HG02798 (cell line): ENCODE measurements around the gene SGSH.
"Not testable (repeated sequence)": the region's sequence is repeated elsewhere in the genome, so short reads cannot be mapped to it uniquely, and the experiment has no call there.

Experiments
- ATAC-seq: cut with Tn5 transposase; IDR thresholded peaks from one replicate; pipeline ENCODE4 v1.9.1; 2021; ENCODE audit warnings: mild to moderate bottlenecking; ENCODE audit not compliant: unreplicated experiment, poor library complexity

The SGSH gene

DNA sequence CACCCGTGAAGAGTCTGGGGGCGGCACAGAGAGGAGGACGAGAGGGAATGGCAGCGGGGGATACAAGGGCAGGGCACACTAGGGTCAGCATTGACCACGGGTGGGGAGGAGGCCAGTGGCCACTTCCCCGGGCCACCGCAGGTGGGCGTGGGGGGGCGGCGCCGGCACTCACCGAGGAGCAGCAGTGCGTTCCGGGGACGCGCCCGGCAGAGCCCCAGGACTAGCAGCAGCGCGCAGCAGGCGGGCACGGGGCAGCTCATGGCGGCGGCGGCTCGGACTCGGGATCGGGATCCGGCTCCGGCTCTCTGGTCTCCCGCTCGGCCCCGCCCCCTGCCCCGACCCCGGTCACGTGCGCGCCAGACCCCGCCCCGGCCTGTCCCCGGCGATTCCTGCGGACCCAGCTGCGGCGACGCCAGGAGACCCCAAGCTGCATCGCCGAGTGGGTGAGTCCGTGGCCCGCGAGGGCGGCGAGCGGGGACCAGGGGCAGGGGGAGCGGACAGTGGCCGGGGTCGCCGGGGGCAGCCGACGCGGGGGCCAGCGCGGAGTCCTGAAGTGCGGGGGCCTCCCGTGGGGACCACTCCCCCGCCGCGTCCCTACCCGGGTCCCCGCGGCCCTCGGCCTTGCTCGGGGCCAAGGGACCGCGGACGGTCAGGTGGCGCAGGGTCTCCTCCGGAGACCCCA, at the start of gene SGSH, which contains the start of gene SLC26A11:
Gene SGSH (minus strand): TSS at position 280 of the 682 bp plus-strand sequence. CDS start 20 bp downstream, at position 260.
Gene SLC26A11 (plus strand): TSS at position 374 of the 682 bp plus-strand sequence. CDS start 1,134 bp downstream, outside the sequence.
- ATAC-seq = peak; percentile 40

DNA sequence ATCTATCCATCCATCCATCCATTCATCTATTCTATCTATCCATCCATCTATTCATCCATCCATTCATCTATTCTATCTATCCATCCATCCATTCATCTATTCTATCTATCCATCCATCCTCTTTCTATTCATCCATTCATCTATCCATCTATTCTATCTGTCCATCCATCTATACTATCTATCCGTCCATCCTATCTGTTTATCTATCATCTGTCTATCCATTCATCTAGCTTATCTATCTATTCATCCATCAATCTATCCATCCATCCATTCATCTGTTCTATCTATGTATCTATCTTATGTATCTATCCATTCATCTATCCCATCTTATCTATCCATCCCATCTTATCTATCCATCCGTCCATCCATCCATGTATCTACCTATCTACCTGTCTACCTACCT, 49.3 kb upstream of the SGSH start:
- ATAC-seq = no peak

DNA sequence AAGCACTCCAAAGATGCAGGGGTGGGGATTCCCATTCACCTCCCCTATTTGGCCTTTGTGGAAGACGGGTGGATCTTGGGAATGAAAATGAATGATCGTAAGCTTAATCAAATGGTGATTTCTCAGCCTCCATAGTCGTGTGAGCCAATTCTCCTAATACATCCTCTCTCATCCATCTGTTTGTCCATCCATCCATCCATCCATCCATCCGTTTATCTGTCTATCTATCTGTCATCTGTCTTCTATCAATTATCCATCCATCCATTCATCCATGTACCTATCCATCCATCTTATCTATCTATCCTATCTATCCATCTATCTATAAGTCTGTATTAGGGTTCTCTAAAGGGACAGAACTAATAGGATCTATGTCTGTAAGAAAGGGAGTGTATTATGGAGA, 48.3 kb upstream of the SGSH start:
- ATAC-seq = no peak

DNA sequence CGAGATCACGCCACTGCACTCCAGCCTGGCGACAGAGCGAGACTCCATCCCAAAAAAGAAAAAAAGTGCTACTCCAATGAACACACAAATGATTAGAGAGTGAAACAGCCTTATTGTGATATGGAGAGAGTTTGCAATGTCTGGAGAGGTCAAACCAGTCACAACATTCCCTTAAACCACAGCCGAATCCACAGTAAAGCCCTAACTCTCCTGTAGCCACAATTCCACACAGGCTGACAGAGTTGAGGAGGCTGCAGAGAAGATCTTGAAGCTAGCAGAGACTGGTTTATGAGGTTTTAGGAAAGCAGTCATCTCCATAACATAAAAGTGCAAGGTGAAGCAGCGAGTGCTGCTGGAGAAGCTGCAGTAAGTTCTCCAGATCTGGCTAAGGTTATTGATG, 47.3 kb upstream of the SGSH start:
- no peak for ATAC-seq

DNA sequence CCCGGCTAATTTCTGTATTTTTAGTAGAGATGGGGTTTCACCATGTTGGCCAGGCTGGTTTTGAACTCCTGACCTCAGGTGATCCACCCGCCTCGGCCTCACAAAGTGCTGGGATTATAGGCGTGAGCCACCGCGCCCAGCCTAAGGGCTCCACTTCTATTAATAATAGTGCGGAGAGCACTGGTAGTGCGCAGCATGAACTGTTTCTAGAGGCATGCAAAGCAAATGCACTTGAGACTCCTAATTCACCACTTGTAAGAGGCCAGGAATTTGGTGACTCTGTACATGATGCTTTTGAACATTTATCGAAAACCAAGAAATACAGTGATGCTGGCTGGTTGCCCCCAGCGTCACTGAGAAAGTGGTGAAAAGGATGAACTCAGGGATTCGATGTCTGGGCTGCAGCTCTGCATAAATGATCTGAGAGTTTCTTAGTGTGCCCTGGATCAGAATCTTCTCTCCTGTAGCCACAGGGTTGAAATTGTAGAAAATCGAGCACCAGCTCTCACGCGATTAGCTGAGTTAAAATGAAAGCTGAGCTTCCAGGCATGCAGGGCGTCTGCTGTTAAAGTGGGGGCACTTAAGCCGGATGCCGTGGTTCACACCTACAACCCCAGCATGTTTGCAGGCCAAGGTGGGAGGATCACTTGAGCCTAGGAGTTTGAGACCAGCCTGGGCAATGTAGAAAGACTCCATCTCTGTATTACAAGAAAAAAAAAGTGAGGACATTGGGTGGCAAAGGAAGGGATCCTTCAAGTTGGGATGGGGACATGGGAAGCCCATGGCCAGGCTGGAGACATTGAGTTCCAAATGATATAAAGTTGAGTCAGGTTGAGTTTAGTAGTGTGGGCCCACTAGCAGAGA, 45.3 kb upstream of the SGSH start:
- peak; percentile 19 for ATAC-seq

DNA sequence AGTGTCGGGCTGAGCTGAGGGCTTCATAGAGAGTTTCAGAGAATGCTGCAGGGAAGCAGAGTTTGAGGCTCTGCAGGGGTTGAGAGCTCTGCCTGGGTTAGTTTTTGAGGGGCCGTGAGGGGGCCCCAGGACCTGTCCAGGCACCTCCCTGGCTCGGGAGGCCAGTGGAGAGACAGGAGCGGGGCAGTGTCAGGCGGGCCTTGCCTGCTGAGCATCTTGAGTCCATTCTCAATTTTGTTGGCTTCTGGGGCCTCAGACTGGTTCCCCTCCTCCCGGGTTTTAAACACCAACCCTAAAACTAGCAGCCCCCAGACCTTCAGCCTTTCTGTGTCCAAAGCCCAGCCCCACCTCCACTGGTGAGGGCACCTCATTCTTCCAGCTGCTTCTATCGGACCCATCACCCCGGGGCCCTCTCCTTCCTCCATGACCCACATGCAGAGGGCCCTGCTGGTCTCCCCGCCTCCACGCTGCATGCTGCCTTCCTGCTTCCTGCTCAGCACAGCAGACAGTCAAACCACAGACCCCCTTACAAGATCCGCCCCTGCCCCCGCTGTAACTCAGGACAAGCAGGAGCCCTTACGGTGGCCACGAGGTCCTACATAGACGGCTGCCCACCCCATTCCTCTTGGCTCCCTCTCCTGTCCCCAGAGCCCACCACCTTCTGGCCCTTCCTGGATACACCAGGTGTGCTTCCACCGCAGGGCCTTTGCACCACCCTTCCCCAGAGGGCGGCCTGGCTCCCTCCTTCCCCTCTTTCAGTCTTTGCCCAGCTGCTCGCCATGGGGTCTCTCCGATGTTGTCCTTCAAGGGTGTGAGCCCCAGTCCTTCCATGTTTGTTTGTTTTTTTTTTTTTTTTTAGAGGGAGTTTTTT, 44.3 kb upstream of the SGSH start:
- ATAC-seq = no peak

DNA sequence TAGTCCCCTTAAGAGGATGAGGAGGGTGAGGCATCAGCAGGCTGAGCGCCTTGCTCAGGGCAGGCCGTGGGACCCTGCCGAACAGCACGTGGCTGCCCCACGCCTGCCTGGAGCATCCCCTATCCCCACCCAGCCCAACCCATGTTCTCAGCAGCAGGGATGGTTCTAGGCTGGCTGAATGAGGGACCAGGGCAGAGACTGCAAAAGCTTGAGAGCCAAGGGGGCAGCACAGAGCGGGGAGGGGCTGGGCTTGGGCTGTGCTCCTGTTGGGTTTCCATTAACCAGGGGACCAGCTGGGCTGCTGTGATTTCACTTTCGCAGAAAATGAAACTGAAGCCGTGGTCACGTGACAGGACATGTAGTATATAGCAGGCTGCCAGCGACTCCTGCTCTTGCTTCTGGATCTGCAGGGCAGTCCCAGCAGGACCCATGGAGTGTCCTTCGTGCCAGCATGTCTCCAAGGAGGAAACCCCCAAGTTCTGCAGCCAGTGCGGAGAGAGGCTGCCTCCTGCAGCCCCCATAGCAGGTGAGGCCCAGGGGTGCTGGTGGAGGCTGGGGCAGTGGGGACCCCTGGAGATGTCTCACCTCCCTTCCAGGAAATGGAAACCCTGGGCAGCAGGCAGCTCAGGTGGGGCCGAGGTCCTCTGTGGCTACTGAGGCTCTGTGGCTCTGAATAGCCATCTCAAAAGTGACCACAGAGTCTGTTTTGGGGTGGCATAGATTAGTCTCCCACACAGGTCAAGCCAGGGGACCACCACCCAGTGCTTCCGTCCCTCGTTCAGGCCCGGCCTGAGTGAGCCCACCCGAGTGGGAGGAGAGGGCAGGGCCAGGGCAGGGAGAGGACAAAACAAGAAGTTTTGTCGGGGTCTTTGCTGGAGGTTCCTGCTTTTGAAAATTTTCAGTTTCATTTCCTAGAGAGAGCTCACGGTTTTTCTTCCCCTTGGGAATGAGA, 43.4 kb upstream of the SGSH start:
- ATAC-seq = peak; percentile 32

DNA sequence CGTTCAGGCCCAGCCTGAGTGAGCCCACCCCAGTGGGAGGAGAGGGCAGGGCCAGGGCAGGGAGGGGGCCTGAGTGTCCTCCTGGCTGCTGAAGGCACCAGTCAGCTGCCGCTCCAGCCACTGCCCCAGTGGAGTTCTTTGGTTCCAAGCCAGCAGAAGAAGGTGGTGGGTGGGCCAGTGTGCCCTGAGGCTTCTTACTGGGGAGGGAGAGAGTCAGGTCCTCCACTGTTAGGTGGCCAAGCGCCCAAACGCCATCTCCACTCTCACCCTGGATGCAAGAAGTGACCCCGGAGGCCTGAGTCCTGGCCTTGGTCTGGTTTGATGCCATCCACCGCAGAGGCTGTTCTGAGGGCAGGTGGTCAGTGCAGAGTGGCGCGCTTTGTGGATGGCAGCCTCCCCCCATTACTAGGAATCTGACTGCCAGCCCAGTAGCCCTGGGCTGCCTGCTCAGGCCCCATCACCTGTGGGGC, 42.7 kb upstream of the SGSH start:
- no peak for ATAC-seq

DNA sequence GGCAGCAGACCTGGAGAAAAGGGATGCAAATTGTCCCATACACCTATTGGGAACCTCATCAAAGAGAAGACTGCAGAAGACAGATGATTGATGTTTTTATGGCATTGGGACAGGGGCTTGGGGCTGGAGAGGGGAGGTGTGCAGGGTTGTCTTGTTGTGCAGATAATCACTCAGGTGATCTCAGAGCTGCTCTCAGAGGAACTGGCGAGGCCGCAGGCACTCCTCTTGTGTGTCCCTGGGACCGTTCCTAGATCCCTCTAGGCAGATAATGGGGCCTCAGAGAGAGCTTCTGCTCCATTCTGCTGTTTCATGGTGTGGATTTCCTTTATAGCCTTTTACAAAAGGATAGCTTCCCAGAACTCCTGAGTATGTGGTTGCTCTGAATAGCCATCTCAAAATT, 42.2 kb upstream of the SGSH start:
- ATAC-seq = no peak

DNA sequence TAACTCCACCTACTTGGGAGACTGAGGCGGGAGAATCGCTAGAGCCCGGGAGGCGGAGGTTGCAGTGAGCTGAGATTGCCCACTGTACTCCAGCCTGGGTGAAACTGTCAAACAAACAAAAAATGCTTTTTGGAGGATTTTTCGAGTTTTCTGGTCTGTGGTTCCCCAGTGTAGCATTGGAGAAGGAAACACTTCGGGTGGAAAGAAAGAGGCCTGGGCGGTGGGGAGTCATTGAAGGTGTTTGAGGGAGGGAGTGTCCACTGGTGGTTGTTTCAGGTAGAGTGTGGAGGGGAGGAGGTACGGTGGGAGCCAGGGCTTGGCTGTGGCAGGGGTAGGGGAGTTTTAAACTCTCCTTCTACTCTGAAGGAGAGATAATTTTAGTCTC, 41.8 kb upstream of the SGSH start:
- no peak for ATAC-seq

DNA sequence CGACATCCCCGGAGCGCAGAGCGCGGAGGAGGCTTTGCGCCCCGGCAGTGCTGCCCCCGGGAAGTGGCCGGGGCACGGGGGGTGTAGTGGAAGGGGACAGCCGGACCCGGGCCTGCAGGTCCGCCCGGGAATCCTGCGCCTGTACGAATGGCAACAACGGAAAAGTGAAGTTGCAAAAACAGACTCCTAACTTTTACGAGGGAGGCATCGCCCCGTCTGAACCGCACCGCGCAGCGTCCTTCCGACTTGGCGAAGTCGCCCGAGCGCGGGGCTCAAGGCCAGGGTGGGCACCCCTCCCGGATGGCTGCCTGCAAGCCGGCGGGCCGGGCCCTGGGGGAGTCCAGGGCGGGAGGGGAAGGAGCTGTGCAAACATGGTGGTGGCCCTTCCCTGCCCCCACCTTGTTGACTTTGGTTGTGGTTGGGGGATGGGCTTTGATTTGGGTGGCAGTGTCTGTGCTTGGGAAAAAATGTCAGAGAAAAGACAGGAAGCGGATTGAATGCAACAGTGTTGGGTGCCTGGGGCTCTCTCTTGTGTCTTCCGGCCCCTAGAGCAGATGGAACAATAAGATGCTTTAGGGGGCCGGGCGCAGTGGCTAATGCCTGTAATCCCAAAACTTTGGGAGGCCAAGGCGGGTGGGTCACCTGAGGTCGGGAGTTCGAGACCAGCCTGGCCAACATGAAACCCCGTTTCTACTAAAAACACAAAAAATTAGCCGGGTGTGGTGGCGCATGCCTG, 41.2 kb upstream of the SGSH start:
- no peak for ATAC-seq

DNA sequence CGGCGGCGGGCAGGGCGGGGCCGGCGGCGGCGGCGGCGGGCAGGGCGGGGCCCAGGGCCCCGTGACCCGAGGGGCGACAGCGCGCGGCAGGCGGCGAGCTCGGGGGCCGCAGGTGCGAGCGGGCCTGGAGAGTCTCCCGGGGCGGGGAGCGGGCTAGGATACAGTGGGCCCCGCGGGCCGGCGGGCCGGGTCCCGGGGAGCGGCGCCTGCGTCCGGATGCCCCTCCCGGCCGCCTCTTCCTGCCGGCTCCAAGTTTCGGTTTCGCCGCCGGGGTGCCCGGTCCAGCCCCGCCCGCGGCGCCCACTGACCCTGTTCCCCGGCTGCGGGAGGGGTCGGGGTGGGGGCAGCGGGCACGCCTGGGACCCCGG, 40.6 kb upstream of the SGSH start, which contains the start of gene RNF213:
Gene RNF213 (plus strand): TSS at position 62 of the 368 bp plus-strand sequence. CDS start 2,830 bp downstream, outside the sequence.
- ATAC-seq = peak; percentile 43

DNA sequence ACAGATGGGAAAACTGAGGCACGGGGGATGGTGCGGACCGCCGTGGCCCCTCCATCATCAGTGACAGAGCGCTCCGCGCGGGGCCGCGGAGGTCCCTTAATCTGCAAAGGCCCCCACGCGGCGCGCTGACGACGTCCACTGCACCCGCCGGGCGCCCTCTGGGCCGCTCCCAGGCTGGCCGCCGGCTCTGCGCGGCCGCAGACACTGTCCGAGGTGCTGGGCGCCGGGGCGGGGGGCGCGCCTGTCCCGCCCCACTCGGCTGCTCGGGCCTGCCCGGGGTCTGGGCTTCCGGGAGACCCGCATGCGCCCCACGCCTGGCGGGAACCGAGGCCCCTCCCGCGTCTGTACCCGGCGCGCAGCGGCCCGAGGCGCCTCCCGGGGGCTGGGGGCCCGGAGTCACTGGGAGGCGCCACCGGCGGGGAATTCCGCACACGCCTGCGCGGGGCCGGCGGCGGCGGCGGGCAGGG, 40.0 kb upstream of the SGSH start:
- peak; percentile 58 for ATAC-seq

DNA sequence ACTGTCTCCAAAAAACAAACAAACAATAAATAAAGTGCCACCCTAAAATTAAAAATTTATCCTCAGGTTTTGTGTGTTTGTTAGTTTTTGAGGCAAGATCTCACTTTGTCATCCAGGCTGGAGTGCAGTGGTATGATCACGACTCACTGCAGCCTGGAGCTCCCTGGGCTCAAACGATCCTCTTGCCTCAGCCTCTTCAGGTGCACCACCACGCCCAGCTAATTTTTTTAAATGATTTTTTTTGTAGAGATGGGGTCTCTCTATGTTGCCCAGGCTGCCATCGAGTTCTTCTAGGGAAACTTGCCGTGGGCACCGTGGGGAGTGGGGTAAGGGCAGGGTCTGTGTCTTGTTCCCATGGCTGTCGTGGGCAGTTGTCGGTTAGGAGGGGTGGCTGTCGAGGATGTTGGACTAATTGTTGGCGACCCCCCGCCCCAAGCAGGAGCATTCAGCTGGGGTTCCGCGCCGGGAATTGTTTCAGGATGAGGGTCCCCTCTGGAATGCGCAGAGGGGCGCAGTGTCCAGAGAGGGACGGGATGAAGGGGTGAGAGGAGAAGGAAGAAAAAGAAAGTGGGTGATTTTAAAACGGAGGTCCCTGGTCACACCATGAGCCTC, 39.4 kb upstream of the SGSH start:
- ATAC-seq = no peak

DNA sequence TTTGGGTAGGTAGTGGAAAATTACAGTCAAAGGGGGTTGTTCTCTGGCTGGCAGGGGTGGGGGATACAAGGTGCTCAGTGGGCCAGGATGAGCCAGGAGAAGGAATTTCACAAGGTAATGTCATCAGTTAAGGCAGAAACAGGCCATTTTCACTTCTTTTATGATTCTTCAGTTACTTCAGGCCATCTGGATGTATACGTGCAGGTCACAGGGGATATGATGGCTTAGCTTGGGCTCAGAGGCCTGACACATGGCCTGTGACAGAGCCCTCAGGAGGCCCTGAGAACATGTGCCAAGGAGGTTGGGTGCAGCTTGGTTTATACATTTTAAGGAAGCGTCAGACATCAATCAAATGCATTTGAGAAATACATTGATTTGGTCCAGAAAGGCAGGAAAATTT, 38.2 kb upstream of the SGSH start:
- ATAC-seq = not testable (repeated sequence)

DNA sequence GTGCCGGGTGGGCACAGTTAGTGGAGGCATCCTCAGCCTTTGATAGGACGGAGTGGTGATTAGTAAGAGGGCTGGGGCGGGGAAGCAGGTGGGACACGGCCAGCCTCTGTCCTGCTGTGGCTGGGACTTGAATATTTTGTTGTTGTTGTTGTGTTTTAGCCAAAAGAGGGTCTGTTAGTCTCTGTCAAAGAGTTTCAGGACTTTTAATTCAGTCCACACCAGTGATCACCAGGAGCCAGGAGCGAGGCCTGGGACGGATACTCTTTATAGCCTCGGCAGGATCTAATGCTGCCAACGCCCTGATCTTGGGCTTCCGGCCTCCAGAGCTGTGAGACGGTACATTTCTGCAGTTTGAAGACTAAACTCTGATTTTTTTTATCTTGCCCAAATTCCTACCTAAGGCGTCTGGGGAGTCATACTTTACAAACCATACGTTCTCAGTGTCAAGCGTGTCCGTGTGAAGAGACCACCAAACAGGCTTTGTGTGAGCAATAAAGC, 37.6 kb upstream of the SGSH start:
- no peak for ATAC-seq

DNA sequence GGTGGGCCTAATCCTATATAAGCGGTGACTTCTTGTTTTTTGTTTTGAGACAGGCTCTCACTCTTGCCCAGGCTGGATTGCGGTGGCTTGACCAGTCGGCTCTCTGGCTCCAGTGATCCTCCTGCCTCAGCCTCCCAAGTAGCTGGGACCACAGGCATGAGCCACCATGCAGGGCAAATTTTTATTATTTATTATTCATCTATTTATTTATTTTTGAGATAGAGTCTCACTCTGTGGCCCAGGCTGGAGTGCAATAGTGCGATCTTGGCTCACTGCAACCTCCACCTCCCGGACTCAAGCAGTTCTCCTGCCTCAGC, 35.9 kb upstream of the SGSH start:
- no peak for ATAC-seq
